GDM1 (cell line): Measurements from ENCODE around the gene REG3A.

Source experiments
- DNase-seq: peaks from one replicate; lab custom pipeline; 2025; lab: John Stamatoyannopoulos, UW

The REG3A gene

DNA sequence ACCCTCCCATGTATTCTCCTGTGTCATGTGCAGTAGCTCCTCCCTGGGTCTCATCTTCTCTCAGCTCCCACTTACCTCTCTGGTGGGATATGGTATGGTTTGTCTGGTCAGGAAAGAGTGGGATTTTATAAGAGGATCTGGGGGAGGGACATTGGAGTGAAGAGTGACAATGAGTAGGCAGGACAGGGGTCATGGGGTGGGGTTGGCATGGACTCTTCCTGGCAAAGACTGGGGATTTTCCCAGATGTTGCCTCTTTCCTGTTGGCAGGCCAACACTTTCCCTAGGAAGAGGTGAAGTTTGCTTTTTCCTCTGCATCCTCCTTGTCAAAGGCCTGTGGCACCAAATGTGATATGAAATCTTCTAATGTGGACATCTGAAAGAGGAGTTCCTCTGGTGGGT lies at the start of gene REG3A:
Gene REG3A (minus strand): TSS at position 101 of the 400 bp plus-strand sequence. CDS start 348 bp downstream, outside the sequence.
- DNase-seq = no peak

GRCh38 chr2:79200762-79201161 lies 41.2 kb upstream of the REG3A start:
- no peak for DNase-seq

- no peak for DNase-seq
These were observed 32.3 kb upstream of the REG3A start for GRCh38 chr2:79191816-79192215.

DNA sequence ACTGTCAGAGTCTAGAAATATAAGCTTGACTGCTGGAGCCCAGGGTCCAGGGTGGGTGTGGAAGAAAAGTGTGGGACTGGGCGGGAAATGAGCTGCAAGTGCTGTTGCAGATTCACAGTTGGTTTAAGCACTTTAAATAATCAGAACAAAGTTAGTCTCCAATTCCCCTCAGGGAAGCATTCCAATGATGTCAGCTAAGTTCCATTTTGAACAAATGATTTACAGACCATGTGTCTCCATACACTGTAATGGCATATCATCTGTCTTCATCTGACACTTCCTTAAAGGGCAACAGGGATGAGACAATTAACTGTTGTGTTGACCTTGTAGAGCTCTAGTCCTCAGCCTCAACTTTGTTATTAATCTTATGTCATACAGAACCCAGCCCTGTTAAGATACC lies 31.5 kb upstream of the REG3A start:
- DNase-seq = no peak

DNA sequence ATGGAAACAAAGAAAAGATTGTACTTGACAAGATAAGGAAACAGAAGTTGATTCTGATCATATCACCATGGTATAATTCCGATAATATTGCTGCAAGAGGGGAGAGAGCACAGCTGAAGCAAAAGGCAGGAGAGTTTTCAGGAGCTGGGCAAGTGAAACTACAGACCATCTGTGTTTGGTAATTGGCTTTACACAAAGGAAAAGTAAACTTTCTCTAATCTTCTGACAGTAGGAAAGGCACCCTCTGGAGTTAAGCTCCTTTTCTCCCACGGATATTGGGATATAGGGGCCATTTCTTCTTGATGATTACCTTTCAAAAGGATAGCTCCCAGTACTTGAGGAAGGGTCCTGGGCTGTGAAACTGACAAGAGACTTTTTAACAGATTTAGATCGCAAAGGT lies 29.9 kb upstream of the REG3A start:
- DNase-seq = no peak

DNA sequence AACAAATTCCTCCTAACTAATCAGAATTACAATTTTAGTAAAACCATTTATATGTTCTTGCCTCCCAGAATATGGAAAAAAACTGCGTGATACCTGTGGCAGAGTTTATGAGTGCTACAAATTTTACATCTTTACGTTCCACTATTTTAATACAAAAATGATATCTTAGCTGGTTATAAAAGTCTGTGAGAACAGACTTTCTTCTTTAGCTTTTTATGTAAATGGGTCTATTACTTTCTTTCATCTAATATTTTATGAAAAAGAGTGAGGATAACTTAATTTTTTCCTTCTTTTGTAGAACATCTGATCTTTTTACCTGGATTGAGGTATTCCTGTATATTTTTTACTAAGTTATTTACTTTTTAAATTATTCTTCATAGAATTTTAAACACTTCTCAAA lies 22.1 kb upstream of the REG3A start:
- no peak for DNase-seq

DNA sequence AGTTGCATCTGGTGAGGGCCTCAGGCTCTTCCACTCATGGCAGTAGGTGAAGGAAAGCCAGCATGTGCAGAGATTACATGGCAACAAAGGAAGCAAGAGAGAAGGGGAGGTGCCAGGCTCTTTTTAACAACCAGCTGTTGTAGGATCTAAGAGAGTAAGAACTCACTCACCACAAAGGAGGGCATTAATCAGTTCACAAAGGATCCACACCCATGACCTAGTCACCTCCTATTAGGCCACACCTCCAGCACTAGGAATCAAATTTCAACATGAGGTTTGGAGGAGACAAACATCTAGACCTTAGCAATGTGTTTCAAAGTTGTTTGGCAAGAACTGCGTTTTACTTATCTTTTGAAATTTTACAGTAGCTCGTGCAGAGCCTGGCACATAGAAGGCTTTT lies 20.5 kb upstream of the REG3A start:
- no peak for DNase-seq

GRCh38 chr2:79179036-79179435 lies 19.5 kb upstream of the REG3A start:
- no peak for DNase-seq

DNA sequence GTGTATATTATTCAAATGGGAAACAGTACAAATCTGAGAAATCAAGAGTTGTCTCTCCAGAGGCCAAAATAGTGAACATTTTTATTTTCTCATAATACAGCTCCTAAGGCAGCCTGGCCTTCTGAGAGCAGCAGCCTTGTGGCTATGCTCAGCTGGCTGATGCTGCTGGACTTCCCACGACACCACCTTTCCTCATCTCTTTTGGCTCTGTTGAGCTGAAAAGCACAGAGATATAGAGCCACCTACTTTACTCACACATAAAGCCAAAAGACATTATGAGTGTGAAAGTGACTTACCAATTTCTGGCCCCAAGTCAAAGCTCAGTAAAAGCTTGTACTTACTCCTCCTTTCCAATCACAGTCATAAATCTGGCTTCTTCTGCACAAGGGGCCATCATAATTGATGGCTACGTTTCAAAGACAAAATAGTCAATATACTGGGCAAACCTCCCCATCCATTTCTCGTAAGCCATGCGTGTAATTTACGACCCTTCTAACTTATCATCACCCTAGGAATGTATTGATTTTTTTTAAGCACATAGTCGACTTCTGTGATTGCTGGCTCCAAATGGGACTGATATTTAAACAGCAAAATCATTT lies 18.6 kb upstream of the REG3A start:
- DNase-seq = no peak

DNA sequence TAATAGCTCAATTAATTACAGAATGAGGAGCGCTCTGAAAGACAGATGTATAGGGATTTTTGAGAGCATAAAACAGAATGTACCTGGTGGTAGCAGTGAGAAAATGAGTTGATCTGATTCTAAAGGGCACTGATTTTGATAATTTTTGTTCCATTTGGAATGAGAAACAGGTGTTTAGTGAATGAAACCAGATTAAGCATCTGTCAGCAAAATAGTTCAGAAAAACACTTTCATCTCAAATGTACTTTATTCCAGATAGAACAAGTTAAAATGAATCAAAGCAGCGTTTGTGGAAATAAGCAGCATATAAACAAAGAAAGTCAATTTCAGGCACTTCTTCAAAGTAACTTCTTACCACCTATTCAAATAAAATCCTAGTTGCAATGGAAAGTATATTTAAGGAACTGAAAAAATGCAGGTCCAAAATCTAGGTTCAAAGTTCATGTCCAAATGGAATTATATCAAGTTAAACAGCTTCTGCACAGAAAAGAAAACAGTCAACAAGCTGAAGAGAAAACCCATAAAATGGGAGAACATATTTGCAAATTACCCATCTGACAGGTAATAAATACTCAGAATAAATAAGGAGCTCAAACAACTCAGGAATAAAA lies 11.9 kb upstream of the REG3A start:
- no peak for DNase-seq

- DNase-seq = no peak
These were observed 3.2 kb upstream of the REG3A start for GRCh38 chr2:79162801-79163200.

DNA sequence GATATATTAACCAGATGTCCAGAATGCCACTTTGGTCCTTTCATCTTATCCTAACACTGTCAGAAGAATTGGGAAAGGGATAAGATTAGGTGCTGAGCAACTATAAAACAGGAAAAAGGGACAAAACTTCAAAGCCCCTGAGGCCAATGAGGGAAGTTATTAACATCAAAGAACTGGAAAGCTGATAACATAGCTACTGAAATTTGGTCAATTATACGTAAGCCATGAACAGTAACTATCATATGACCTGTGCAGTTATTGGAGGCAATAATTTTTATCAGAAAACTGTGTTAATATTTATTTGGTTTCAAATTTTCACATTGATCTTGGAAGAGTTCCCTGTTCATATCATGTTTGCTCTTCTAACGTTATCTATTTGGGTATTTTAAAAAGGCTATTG lies 2.6 kb upstream of the REG3A start:
- DNase-seq = no peak

DNA sequence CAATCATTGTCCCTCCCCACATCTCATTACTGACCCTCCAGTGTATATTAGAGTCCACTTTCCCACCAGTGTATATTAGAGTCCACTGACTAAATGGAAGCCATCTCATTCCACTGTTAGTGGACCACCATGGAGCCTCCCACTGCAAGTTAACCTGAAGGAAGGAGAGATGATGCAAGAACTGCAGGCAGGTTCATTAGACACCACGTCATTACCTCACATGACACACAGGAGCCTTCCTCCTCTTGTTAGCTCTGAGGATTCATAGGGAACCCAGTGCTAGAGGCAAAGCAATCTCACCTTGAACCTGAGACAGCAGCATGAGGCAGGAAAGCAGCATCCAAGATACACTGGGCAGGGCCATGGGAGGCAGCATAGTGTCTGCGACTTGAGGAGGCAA lies 523 bp downstream of the REG3A start:
- DNase-seq = no peak

DNA sequence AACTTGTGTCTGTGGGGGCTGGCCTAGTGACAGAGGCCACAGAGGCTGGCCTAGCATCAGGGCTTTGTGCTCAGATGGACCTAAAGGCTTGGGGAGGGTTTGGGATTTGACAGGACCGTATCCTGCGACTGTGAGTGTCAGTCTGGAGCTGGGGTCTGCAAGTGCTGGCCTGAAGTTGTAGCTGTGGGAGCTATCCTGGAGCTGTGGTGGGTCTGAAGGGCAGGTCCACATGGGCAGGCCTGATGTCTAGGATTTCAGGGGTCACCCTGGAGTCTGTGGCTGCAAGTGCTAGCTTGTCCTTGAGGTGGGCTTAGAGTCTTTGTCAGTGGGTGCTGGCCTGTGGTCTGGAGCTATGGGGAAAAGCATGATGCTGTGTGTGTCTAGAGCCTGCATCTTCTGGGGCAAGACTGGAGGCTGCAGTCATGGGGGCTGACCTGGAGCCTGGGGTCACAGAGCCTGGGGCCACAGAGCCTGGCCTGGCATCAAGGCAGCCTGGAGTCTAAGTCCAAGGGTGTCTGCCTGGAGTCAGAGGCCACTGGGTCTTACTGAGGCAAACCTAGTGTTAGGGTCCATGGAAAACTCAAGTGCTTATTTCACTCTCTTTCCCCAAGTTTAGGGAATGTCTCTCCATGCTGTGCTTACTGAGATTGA lies 3.6 kb downstream of the REG3A start:
- no peak for DNase-seq

GRCh38 chr2:79139423-79139822 lies 20.1 kb downstream of the REG3A start:
- no peak for DNase-seq

DNA sequence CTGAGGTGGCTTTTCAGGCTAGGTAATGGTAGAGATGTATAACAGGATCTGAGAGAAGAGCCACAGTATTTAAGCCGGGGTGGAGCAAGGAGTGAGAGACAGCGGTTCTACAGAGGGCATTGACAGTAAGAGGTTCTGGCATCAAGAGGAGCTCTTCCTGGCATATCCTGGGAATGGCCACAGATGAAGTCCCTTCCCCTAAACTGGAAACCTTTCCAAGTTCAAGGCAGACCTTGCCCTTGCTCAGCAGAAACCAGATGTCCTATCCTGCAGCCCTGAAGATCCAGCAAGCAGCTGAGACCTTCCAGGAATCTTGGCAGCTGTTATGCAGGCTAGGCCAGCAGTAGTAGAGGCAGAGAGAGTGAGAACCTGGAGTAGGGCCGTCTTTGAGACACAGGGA lies 21.2 kb downstream of the REG3A start:
- no peak for DNase-seq

DNA sequence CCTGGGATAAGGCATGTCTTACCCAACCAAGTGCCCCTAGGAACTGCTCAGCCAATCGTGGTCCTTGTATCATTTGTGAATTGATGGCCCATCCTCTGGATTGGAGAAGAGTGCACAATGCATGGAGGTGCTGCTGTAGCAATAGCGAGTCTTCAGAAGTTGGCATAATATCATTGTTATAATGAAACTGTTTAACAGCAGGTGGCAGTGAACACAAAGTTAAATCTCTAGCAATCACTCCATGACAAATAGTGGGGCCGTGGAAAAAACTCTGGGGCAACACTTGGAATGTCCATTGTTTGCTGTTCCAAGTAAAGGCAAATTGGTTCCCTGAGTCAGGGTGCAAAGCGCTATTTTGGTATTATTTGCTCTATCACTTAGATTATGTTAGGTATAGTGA lies 27.9 kb downstream of the REG3A start:
- no peak for DNase-seq

DNA sequence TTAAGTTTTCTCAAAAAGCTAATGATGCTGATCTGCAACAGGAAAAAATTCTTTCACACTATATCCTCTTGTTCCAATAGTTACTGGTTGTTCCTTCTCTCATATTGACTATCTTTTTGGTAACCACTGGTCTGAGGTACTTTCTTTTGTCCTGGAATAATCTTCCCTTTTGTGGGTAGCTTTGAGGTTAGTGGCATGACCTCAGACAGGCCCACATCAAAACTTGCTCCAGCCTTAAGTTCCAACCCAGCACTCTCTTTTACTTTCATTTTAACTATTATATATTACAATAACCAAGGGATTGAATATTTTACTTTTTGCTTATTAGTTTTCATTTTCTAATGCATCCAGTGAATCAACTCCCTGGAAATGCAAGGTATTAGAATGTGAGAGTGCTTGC lies 29.7 kb downstream of the REG3A start:
- DNase-seq = no peak

DNA sequence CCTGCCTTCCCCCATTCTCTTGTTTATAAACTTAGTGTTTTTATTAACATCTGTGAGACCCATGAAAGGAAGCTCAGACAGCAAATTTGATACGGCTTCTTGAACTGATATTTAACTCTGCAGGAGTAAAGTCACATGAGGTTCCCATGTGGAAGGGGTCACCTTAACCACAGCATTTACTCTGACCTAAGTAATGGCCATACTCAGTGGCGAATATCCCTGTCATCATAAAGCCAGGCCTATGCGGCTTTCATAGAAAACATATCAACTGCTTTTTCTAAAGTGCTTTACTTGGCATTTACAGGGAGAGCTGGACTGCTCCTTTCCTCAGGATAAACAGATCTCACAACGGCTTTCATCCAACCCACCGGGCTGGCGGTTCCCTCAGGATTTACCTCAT lies 30.3 kb downstream of the REG3A start:
- no peak for DNase-seq

- DNase-seq = no peak
These were observed 31.1 kb downstream of the REG3A start for GRCh38 chr2:79128406-79128805.

- no peak for DNase-seq
These were observed 33.9 kb downstream of the REG3A start for GRCh38 chr2:79125721-79125985.

DNA sequence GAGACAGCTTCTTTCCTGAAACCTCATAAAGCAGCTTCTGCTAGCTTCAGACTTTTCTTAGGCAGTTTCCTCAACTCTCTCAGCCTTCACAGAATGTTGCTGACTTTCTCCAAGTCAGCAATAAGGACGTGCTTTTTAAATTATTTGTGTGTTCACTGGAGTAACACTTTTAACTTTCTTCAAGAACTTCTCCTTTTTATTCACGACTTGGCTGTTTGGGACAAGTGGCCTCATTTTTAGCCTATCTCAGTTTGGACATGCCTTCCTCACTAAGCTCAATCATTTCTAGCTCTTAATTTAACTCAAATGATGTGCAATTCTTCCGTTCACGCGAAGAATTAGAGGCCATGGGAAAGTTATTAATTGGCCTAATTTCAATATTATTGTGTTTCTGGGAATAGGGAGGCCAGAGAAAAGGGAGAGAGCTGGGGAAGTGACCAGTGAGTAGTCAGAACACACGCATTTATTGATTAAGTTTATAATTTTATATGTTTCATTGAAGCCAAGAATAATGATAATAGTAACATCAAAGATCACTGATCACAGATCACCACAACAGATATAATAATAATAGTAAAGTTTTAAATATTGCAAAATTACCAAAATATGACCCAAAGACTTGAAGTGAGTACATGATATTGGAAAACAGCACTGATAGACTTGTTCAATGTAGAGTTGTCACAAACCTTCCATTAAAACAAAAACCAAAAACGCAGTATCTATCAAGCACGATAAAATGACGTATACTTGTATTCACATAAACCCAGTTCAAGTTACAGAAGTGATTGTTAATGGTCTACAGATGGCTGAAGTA lies 34.4 kb downstream of the REG3A start:
- no peak for DNase-seq

- DNase-seq = no peak
These were observed 36.9 kb downstream of the REG3A start for GRCh38 chr2:79122676-79123075.
